WTC11 (cell line): ENCODE data around the gene FMNL2. TPM values are rescaled to one million over a fixed set of nuclear protein-coding genes. Genes with fewer than 3 reads are reported as not detected.

Experiments used
- ATAC-seq: fragments of 200-7000 bp; cut with Tn5 transposase; 2 replicates; pipeline ENCODE4 v1.10.0; 2021; ENCODE audit warnings: mild to moderate bottlenecking, moderate library complexity
- CTCF ChIA-PET: fragments of 300-600 bp; sonication (Branson Sonifier 250); formaldehyde crosslinking; loops from one replicate; lab custom pipeline; 2021; ENCODE audit warnings: antibody characterized with exemption; lab: Charles Lee
- POLR2A ChIA-PET: fragments of 350-600 bp; sonication (Branson Sonifier 250); formaldehyde crosslinking; loops from one replicate; lab custom pipeline; 2021; ENCODE audit warnings: antibody characterized with exemption; lab: Charles Lee
- DNase-seq: peaks from one replicate; pipeline ENCODE4 v3.0.0; 2021; ENCODE audit warnings: low spot score
- H3K27ac Mint-ChIP-seq: 2 replicates; pipeline ENCODE4 v1.8.0; 2021; ENCODE audit warnings: mixed read lengths
- H3K27me3 Mint-ChIP-seq: 2 replicates; pipeline ENCODE4 v1.8.0; 2021; ENCODE audit warnings: low read depth, mild to moderate bottlenecking, moderate library complexity, mixed read lengths
- H3K36me3 Mint-ChIP-seq: 2 replicates; pipeline ENCODE4 v1.8.0; 2021; ENCODE audit warnings: mixed read lengths
- H3K4me1 Mint-ChIP-seq: 2 replicates; pipeline ENCODE4 v1.8.0; 2022; ENCODE audit warnings: mixed read lengths
- H3K4me3 Mint-ChIP-seq: 2 replicates; pipeline ENCODE4 v1.8.0; 2021; ENCODE audit warnings: mild to moderate bottlenecking, moderate library complexity, mixed read lengths
- H3K9me3 Mint-ChIP-seq: 2 replicates; pipeline ENCODE4 v1.8.0; 2021; ENCODE audit warnings: mixed read lengths
- ATF1 ChIP-seq: sonication (generic); formaldehyde crosslinking; IDR thresholded peaks from 2 replicates; pipeline ENCODE4 v1.8.1; 2023; ENCODE audit warnings: mild to moderate bottlenecking, moderate library complexity, missing genetic modification reagents
- EMX1 ChIP-seq: fragments of 250-450 bp; sonication (Bioruptor Pico); IDR thresholded peaks from 2 replicates; pipeline ENCODE4 v1.8.0; 2021; ENCODE audit warnings: mild to moderate bottlenecking
- ETV6 ChIP-seq: sonication (generic); formaldehyde crosslinking; IDR thresholded peaks from 2 replicates; pipeline ENCODE4 v1.8.1; 2022; ENCODE audit warnings: mild to moderate bottlenecking, missing genetic modification reagents
- GABPB1 ChIP-seq: sonication (generic); formaldehyde crosslinking; IDR thresholded peaks from 2 replicates; pipeline ENCODE4 v1.8.1; 2023; ENCODE audit warnings: mild to moderate bottlenecking, missing genetic modification reagents
- GTF2I ChIP-seq: fragments of 250-450 bp; sonication (Bioruptor Pico); conservative IDR thresholded peaks from 2 replicates; pipeline ENCODE4 v1.4.0; 2021; ENCODE audit warnings: mild to moderate bottlenecking
- HMGA2 ChIP-seq: fragments of 250-450 bp; sonication (Bioruptor Pico); IDR thresholded peaks from 2 replicates; pipeline ENCODE4 v1.4.0; 2021; ENCODE audit warnings: mild to moderate bottlenecking, moderate library complexity
- NR1H2 ChIP-seq: sonication (generic); formaldehyde crosslinking; IDR thresholded peaks from 2 replicates; pipeline ENCODE4 v1.9.0; 2021; ENCODE audit warnings: mild to moderate bottlenecking, moderate library complexity, missing genetic modification reagents
- NR2C2 ChIP-seq: sonication (generic); formaldehyde crosslinking; IDR thresholded peaks from 2 replicates; pipeline ENCODE4 v1.8.0; 2022; ENCODE audit warnings: mild to moderate bottlenecking, missing genetic modification reagents
- RORB ChIP-seq: fragments of 250-450 bp; sonication (Bioruptor Pico); IDR thresholded peaks from 2 replicates; pipeline ENCODE4 v1.9.0; 2021; ENCODE audit warnings: mild to moderate bottlenecking
- SP1 ChIP-seq: sonication (generic); formaldehyde crosslinking; conservative IDR thresholded peaks from 2 replicates; pipeline ENCODE4 v1.8.1; 2022; ENCODE audit warnings: missing genetic modification reagents
- TP53 ChIP-seq: sonication (generic); formaldehyde crosslinking; IDR thresholded peaks from 2 replicates; pipeline ENCODE4 v1.8.1; 2023; ENCODE audit warnings: mild to moderate bottlenecking, missing genetic modification reagents
- ZNF121 ChIP-seq: sonication (generic); formaldehyde crosslinking; IDR thresholded peaks from 2 replicates; pipeline ENCODE4 v1.8.0; 2023; ENCODE audit warnings: missing genetic modification reagents
- ZNF138 ChIP-seq: sonication (generic); formaldehyde crosslinking; conservative IDR thresholded peaks from 2 replicates; pipeline ENCODE4 v1.8.1; 2022; ENCODE audit warnings: mild to moderate bottlenecking, moderate library complexity, missing genetic modification reagents
- total RNA-seq: library from RNA; stranded (reverse); gene quantifications from 3 replicates; pipeline ENCODE4 v1.2.3, GENCODE V29; 2021
- TF ChIP-seq, protein P1 (sequence below): sonication (generic); formaldehyde crosslinking; IDR thresholded peaks from 2 replicates; pipeline ENCODE4 v1.8.1; 2023; ENCODE audit warnings: mild to moderate bottlenecking, moderate library complexity, missing genetic modification reagents
- TF ChIP-seq, protein P2 (sequence below): sonication (generic); formaldehyde crosslinking; IDR thresholded peaks from 2 replicates; pipeline ENCODE4 v1.8.0; 2022; ENCODE audit warnings: mild to moderate bottlenecking, missing genetic modification reagents
- TF ChIP-seq, protein P3 (sequence below): fragments of 250-450 bp; sonication (Bioruptor Pico); conservative IDR thresholded peaks from 2 replicates; pipeline ENCODE4 v1.9.0; 2021; ENCODE audit warnings: mild to moderate bottlenecking
- TF ChIP-seq, protein P4 (sequence below): fragments of 250-450 bp; sonication (Bioruptor Pico); IDR thresholded peaks from 2 replicates; pipeline ENCODE4 v1.9.0; 2021; ENCODE audit warnings: moderate library complexity, mild to moderate bottlenecking, inconsistent platforms, borderline replicate concordance
- TF ChIP-seq, protein P5 (sequence below): sonication (generic); formaldehyde crosslinking; IDR thresholded peaks from 2 replicates; pipeline ENCODE4 v1.8.1; 2022; ENCODE audit warnings: mild to moderate bottlenecking, moderate library complexity, missing genetic modification reagents
- TF ChIP-seq, protein P6 (sequence below): fragments of 250-450 bp; sonication (Bioruptor Pico); IDR thresholded peaks from 2 replicates; pipeline ENCODE4 v1.9.0; 2021; ENCODE audit warnings: mild to moderate bottlenecking
- TF ChIP-seq, protein P7 (sequence below): sonication (generic); formaldehyde crosslinking; IDR thresholded peaks from 2 replicates; pipeline ENCODE4 v1.8.1; 2022; ENCODE audit warnings: missing genetic modification reagents, borderline replicate concordance
- TF ChIP-seq, protein P8 (sequence below): sonication (generic); formaldehyde crosslinking; conservative IDR thresholded peaks from 2 replicates; pipeline ENCODE4 v1.8.1; 2023; ENCODE audit warnings: mild to moderate bottlenecking, low read depth, missing genetic modification reagents, moderate library complexity

FMNL2 gene
- total RNA-seq, 1 experiment from 2014 or later = 43.0 TPM

DNA sequence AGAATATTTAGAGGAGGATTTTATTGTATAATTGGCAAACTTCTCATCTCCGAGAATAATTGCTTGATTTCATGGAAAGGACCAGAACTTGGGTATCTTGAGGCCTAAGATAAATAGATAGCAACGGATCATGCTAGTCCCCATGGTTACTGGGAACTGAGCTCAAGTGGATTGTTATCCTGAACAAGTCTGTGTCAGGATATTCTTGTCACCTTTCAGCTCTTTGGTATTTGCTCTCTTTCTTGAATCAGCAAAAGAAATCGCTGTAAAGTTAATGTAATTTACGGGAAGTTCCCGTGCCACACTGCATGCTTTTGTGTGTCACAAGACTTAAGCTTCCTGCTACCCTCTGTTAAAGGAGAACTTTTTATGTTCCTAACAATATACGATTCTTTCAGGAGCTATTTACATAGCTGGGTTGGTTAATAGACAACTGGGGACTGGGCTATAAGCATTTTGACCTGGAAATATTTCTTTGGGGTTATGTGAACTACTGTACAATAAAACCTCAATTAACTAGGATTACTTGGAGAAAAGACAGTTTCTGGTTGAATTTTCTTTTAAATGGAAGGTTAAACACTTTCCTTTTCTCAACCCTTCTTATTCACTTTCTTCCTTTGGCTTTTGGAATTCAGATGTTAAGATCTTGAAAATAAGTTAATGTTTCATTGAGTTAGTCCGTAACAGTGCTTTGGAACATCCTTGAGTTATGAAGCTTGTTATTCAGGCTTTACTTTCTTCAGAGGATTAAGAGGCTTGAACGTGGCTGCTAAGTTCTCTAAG lies 151.2 kb downstream of the FMNL2 start:
- no peaks in the 10 kb centered on the region for H3K9me3 Mint-ChIP-seq
- POLR2A ChIA-PET = no interaction called here
- H3K36me3 Mint-ChIP-seq = no peaks in the 10 kb centered on the region
- no peak for DNase-seq
- H3K4me3 Mint-ChIP-seq = no peak overlapping the region
- ATAC-seq = no peak
- H3K27me3 Mint-ChIP-seq = no peaks in the 10 kb centered on the region
- TF ChIP-seq, protein P1, sequence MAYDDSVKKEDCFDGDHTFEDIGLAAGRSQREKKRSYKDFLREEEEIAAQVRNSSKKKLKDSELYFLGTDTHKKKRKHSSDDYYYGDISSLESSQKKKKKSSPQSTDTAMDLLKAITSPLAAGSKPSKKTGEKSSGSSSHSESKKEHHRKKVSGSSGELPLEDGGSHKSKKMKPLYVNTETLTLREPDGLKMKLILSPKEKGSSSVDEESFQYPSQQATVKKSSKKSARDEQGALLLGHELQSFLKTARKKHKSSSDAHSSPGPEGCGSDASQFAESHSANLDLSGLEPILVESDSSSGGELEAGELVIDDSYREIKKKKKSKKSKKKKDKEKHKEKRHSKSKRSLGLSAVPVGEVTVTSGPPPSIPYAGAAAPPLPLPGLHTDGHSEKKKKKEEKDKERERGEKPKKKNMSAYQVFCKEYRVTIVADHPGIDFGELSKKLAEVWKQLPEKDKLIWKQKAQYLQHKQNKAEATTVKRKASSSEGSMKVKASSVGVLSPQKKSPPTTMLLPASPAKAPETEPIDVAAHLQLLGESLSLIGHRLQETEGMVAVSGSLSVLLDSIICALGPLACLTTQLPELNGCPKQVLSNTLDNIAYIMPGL (CRISPR knock-in tag) = no peak
- TF ChIP-seq, protein P2, sequence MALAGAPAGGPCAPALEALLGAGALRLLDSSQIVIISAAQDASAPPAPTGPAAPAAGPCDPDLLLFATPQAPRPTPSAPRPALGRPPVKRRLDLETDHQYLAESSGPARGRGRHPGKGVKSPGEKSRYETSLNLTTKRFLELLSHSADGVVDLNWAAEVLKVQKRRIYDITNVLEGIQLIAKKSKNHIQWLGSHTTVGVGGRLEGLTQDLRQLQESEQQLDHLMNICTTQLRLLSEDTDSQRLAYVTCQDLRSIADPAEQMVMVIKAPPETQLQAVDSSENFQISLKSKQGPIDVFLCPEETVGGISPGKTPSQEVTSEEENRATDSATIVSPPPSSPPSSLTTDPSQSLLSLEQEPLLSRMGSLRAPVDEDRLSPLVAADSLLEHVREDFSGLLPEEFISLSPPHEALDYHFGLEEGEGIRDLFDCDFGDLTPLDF (CRISPR knock-in tag) = no peak
- TF ChIP-seq GABPB1 (CRISPR knock-in tag) = peak; percentile 92
- peaks cover 43% of the 10 kb centered on the region for H3K4me1 Mint-ChIP-seq
- CTCF ChIA-PET = interaction anchor here (0.7 kb wide), 1 partner anchor 16 kb away, joined by 3 read pairs; no protein-coding TSS in a partner anchor
- 0 out of 2 replicates have a peak overlapping the region, but pooled peaks have one; percentile 38 for H3K27ac Mint-ChIP-seq

DNA sequence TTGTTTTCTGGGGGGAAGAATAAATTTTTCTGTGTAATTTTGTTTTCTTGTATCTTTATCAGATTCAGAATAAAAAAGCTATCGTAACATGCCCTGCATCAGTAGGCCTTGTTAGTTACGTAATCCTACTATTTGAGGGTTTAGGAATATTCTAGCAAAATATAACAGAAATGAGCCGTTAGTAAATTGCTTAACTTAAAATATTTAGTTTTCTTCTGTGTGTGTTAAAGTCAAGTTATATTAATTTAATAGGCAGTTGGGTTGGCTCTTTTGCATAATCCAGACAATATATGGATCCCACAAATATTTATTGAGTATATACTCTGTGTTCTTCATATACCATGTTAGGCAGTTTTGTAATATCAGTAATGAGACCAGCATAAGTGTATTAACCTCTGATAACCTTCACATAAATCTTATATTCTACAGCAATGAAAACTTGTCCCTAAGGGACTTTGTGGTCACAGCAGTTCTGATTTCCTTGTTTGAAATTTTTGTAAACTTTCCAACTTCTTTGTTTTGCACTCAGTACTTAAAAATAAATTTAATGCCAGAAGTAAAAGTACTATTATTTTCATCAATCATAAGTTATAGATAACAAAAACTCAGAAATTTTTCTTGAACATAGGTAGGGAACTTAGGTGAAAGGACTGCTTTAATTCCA lies 151.9 kb downstream of the FMNL2 start:
- ChIA-PET CTCF (interaction anchor here (0.7 kb wide), 1 partner anchor 17 kb away, joined by 3 read pairs; no protein-coding TSS in a partner anchor), POLR2A (no interaction called here)
- Mint-ChIP-seq H3K9me3 (no peaks in the 10 kb centered on the region), H3K27me3 (no peaks in the 10 kb centered on the region), H3K4me1 (peaks cover 42% of the 10 kb centered on the region), H3K4me3 (no peak overlapping the region), H3K27ac (no peak overlapping the region), H3K36me3 (no peaks in the 10 kb centered on the region)
- ATAC-seq = no peak
- DNase-seq = no peak
- TF ChIP-seq RORB = no peak
- no peak for TF ChIP-seq TP53 (CRISPR knock-in tag)
- TF ChIP-seq ATF1 = no peak
- TF ChIP-seq, protein P3, sequence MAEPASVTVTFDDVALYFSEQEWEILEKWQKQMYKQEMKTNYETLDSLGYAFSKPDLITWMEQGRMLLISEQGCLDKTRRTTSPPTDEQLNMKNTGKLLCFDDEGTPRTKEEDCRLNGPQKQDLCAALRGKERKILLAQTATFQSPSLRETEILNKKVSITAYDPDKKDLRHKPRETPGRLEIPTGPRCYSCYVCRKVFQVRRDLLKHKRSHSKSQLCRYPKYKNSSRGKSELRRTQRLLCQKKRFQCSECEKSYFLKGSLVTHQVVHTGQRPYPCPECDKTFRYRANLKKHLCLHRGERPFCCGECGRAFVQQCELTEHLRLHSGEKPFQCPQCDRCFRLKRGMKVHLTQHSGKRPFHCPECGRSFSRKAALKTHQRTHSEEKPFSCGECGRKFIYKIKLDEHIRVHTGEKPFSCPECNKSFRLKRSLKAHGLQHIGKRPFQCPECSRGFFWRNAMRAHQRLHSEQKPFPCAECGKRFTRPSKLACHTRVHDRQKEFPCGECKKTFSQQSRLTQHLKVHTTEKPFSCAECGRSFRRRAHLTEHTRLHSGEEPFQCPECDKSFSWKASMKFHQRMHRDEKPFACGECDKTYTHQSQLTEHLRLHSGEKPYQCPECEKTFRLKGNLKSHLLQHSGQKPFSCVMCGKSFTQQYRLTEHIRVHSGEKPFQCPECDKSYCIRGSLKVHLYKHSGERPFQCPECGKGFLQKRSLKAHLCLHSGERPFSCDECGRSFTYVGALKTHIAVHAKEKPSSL (CRISPR knock-in tag) = no peak
- TF ChIP-seq SP1 (CRISPR knock-in tag) = no peak
- TF ChIP-seq HMGA2 (CRISPR knock-in tag) = no peak
- TF ChIP-seq NR1H2 = no peak
- TF ChIP-seq NR2C2 = no peak
- TF ChIP-seq, protein P4, sequence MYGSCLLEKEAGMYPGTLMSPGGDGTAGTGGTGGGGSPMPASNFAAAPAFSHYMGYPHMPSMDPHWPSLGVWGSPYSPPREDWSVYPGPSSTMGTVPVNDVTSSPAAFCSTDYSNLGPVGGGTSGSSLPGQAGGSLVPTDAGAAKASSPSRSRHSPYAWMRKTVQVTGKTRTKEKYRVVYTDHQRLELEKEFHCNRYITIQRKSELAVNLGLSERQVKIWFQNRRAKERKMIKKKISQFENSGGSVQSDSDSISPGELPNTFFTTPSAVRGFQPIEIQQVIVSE = no peak
- no peak for TF ChIP-seq EMX1
- TF ChIP-seq, protein P5, sequence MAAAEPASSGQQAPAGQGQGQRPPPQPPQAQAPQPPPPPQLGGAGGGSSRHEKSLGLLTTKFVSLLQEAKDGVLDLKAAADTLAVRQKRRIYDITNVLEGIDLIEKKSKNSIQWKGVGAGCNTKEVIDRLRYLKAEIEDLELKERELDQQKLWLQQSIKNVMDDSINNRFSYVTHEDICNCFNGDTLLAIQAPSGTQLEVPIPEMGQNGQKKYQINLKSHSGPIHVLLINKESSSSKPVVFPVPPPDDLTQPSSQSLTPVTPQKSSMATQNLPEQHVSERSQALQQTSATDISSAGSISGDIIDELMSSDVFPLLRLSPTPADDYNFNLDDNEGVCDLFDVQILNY (CRISPR knock-in tag) = no peak
- no peak for TF ChIP-seq ZNF121 (CRISPR knock-in tag)
- TF ChIP-seq, protein P6, sequence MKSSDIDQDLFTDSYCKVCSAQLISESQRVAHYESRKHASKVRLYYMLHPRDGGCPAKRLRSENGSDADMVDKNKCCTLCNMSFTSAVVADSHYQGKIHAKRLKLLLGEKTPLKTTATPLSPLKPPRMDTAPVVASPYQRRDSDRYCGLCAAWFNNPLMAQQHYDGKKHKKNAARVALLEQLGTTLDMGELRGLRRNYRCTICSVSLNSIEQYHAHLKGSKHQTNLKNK (CRISPR knock-in tag) = no peak
- TF ChIP-seq, protein P7, sequence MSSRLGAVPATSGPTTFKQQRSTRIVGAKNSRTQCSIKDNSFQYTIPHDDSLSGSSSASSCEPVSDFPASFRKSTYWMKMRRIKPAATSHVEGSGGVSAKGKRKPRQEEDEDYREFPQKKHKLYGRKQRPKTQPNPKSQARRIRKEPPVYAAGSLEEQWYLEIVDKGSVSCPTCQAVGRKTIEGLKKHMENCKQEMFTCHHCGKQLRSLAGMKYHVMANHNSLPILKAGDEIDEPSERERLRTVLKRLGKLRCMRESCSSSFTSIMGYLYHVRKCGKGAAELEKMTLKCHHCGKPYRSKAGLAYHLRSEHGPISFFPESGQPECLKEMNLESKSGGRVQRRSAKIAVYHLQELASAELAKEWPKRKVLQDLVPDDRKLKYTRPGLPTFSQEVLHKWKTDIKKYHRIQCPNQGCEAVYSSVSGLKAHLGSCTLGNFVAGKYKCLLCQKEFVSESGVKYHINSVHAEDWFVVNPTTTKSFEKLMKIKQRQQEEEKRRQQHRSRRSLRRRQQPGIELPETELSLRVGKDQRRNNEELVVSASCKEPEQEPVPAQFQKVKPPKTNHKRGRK (CRISPR knock-in tag) = no peak
- TF ChIP-seq ZNF138 (CRISPR knock-in tag) = no peak
- no peak for TF ChIP-seq ETV6 (CRISPR knock-in tag)
- TF ChIP-seq, protein P8, sequence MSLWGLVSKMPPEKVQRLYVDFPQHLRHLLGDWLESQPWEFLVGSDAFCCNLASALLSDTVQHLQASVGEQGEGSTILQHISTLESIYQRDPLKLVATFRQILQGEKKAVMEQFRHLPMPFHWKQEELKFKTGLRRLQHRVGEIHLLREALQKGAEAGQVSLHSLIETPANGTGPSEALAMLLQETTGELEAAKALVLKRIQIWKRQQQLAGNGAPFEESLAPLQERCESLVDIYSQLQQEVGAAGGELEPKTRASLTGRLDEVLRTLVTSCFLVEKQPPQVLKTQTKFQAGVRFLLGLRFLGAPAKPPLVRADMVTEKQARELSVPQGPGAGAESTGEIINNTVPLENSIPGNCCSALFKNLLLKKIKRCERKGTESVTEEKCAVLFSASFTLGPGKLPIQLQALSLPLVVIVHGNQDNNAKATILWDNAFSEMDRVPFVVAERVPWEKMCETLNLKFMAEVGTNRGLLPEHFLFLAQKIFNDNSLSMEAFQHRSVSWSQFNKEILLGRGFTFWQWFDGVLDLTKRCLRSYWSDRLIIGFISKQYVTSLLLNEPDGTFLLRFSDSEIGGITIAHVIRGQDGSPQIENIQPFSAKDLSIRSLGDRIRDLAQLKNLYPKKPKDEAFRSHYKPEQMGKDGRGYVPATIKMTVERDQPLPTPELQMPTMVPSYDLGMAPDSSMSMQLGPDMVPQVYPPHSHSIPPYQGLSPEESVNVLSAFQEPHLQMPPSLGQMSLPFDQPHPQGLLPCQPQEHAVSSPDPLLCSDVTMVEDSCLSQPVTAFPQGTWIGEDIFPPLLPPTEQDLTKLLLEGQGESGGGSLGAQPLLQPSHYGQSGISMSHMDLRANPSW = no peak
- no peak for TF ChIP-seq GTF2I (CRISPR knock-in tag)
